ENCODE results near the gene SCD. TPM values are rescaled to one million over a fixed set of nuclear protein-coding genes. Genes with fewer than 3 reads are reported as not detected.
A peak's percentile ranks its signal among the peaks of the same experiment; 100 is the strongest.

The SCD gene
- total and polyA plus RNA-seq, 9 of the 15 experiments (the other 6 are each of a cell fraction or from before 2014, with no cell fraction given): 114 to 486 (median 188) TPM

DNA sequence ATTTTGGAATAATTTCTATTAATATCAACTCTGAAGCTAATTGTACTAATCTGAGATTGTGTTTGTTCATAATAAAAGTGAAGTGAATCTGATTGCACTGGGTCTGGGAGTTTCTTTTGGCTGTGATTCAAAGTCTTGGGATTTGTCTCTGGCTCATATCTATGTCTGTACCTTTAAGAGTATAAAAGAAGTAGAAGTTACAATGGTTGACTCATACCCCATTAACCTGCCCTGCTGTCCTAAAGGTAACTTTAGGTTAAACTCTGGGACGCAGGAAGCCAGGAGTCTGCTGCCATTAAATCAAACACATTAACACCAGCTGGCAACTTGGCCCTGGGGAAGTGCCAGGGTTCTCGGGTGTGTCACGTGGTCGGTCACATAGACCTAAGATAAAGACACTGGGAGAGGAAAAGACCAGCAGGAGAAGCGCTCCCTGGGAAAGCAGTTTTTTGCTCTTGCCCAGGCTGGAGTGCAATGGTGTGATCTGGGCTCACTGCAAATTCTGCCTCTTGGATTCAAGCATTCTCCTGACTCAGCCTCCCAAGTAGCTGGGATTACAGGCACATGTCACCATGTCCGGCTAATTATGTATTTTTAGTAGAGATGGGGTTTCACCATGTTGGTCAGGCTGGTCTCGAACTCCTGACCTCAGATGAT, 17.8 kb downstream of the SCD start (continued):
- TF ChIP-seq, protein P1, sequence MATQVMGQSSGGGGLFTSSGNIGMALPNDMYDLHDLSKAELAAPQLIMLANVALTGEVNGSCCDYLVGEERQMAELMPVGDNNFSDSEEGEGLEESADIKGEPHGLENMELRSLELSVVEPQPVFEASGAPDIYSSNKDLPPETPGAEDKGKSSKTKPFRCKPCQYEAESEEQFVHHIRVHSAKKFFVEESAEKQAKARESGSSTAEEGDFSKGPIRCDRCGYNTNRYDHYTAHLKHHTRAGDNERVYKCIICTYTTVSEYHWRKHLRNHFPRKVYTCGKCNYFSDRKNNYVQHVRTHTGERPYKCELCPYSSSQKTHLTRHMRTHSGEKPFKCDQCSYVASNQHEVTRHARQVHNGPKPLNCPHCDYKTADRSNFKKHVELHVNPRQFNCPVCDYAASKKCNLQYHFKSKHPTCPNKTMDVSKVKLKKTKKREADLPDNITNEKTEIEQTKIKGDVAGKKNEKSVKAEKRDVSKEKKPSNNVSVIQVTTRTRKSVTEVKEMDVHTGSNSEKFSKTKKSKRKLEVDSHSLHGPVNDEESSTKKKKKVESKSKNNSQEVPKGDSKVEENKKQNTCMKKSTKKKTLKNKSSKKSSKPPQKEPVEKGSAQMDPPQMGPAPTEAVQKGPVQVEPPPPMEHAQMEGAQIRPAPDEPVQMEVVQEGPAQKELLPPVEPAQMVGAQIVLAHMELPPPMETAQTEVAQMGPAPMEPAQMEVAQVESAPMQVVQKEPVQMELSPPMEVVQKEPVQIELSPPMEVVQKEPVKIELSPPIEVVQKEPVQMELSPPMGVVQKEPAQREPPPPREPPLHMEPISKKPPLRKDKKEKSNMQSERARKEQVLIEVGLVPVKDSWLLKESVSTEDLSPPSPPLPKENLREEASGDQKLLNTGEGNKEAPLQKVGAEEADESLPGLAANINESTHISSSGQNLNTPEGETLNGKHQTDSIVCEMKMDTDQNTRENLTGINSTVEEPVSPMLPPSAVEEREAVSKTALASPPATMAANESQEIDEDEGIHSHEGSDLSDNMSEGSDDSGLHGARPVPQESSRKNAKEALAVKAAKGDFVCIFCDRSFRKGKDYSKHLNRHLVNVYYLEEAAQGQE (IDR thresholded peaks at IDR 0.05; ENCODE audit: borderline replicate concordance): peak; percentile 22; the same call in 1 of the 2 replicates
- TF ChIP-seq, protein P1 (CRISPR knock-in tag; IDR thresholded peaks at IDR 0.05; ENCODE audit: low read depth): no peak
- TF ChIP-seq NRF1 (conservative IDR thresholded peaks at IDR 0.05 in 1 of 2, IDR thresholded peaks at IDR 0.05 in 1 of 2): peak in 1 of 2 experiments; percentile 22; a peak in 2 of 4 replicates
- peak; percentile 50; the same call in 1 of the 2 replicates for TF ChIP-seq BHLHE40 (IDR thresholded peaks at IDR 0.05; ENCODE audit: low read length)
- 0 out of 2 replicates have a peak, but pooled peaks have one; percentile 23 for TF ChIP-seq DPF2 (IDR thresholded peaks at IDR 0.05)
- peak; percentile 59 to 79; a peak in 3 of 4 replicates for TF ChIP-seq KDM1A (IDR thresholded peaks at IDR 0.05)
- 0 out of 2 replicates have a peak, but pooled peaks have one; percentile 20 for TF ChIP-seq ELF1 (tag; IDR thresholded peaks at IDR 0.05)
- no peak for TF ChIP-seq RBM25 (IDR thresholded peaks at IDR 0.05; ENCODE audit: low read depth, low read length, severe bottlenecking)
- TF ChIP-seq CBFA2T2 (conservative IDR thresholded peaks at IDR 0.05): peak; percentile 47
- peak; percentile 91 for TF ChIP-seq TOE1 (IDR thresholded peaks at IDR 0.05; ENCODE audit: borderline replicate concordance)
- no peak for TF ChIP-seq TOE1 (CRISPR knock-in tag; IDR thresholded peaks at IDR 0.05; ENCODE audit: borderline replicate concordance, low read depth)
- TF ChIP-seq POLR2B (IDR thresholded peaks at IDR 0.05; ENCODE audit: low read depth, partially characterized antibody): peak; percentile 34
- 0 out of 2 replicates have a peak, but pooled peaks have one; percentile 5 for TF ChIP-seq OTX1 (CRISPR knock-in tag; IDR thresholded peaks at IDR 0.05)
- 0 out of 2 replicates have a peak, but pooled peaks have one; percentile 3 for TF ChIP-seq CBFA2T3 (IDR thresholded peaks at IDR 0.05)
- TF ChIP-seq KAT7 (CRISPR knock-in tag; IDR thresholded peaks at IDR 0.05; ENCODE audit: borderline replicate concordance): 0 out of 2 replicates have a peak, but pooled peaks have one; percentile 44
- peak; percentile 96 for TF ChIP-seq TFE3 (CRISPR knock-in tag; IDR thresholded peaks at IDR 0.05)
- TF ChIP-seq ZNF589 (CRISPR knock-in tag; IDR thresholded peaks at IDR 0.05; ENCODE audit: low read depth): 0 out of 2 replicates have a peak, but pooled peaks have one; percentile 24
- TF ChIP-seq, protein P2, sequence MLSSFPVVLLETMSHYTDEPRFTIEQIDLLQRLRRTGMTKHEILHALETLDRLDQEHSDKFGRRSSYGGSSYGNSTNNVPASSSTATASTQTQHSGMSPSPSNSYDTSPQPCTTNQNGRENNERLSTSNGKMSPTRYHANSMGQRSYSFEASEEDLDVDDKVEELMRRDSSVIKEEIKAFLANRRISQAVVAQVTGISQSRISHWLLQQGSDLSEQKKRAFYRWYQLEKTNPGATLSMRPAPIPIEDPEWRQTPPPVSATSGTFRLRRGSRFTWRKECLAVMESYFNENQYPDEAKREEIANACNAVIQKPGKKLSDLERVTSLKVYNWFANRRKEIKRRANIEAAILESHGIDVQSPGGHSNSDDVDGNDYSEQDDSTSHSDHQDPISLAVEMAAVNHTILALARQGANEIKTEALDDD (IDR thresholded peaks at IDR 0.05): peak; percentile 67
- no peak for TF ChIP-seq E2F3 (CRISPR knock-in tag; IDR thresholded peaks at IDR 0.05)
